Panc1 (cell line): ENCODE data around the gene ARL4A.

Experiments
- POLR2AphosphoS5 ChIP-seq: IDR thresholded peaks from 2 replicates; pipeline ENCODE4 v1.6.1; 2012; ENCODE audit warnings: mild to moderate bottlenecking, low read depth, low read length, moderate library complexity
- TF ChIP-seq, protein P1 (sequence below): fragments of 450-650 bp; IDR thresholded peaks from 2 replicates; pipeline ENCODE4 v1.5.1; 2017; ENCODE audit warnings: mild to moderate bottlenecking

DNA sequence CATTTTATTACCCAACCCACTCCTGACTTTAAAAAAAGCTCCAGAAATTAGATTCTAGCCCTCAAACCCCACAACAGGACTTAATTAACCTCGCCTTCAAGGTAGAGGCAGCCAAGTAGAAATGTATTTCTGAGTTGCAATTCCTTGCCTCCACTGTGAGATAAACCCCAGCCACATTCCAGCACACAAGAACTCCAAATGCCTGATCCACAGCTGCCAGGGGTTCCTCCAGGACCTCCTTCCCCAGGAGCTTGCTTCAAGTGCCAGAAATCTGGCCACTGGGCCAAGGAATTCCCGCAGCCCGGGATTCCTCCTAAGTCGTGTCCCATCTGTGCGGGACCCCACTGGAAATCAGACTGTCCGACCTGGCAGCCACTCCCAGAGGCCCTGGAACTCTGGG is 25.9 kb upstream of the ARL4A start:
- TF ChIP-seq, protein P1, sequence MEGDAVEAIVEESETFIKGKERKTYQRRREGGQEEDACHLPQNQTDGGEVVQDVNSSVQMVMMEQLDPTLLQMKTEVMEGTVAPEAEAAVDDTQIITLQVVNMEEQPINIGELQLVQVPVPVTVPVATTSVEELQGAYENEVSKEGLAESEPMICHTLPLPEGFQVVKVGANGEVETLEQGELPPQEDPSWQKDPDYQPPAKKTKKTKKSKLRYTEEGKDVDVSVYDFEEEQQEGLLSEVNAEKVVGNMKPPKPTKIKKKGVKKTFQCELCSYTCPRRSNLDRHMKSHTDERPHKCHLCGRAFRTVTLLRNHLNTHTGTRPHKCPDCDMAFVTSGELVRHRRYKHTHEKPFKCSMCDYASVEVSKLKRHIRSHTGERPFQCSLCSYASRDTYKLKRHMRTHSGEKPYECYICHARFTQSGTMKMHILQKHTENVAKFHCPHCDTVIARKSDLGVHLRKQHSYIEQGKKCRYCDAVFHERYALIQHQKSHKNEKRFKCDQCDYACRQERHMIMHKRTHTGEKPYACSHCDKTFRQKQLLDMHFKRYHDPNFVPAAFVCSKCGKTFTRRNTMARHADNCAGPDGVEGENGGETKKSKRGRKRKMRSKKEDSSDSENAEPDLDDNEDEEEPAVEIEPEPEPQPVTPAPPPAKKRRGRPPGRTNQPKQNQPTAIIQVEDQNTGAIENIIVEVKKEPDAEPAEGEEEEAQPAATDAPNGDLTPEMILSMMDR = no peak
- TF ChIP-seq POLR2AphosphoS5 = no peak
